Peyer's patch (tissue), 4 donors: ENCODE results near the gene CHD1L. TPM values are rescaled to one million over a fixed set of nuclear protein-coding genes. Genes with fewer than 3 reads are reported as not detected.
A peak's percentile ranks its signal among the peaks of the same experiment; 100 is the strongest.
"Not testable (repeated sequence)": the region's sequence is repeated elsewhere in the genome, so short reads cannot be mapped to it uniquely, and the experiment has no call there.

Experiments
- DNase-seq, 3 donors: peaks; one replicate each; pipeline ENCODE4 v3.0.0-alpha.2; 2017 to 2019
- H3K27ac ChIP-seq, 4 donors: fragments of 200-600 bp; sonication (generic); one replicate each; pipeline ENCODE4 v1.5.1; 2016 to 2019
- H3K27me3 ChIP-seq, 2 donors: fragments of 200-600 bp; sonication (generic); one replicate each; pipeline ENCODE4 v1.5.1; 2019
- H3K36me3 ChIP-seq, 3 donors: fragments of 200-600 bp; sonication (generic); one replicate each; pipeline ENCODE4 v1.5.1; 2016 to 2019
- H3K4me1 ChIP-seq, 4 donors: fragments of 200-600 bp; sonication (generic); one replicate each; pipeline ENCODE4 v1.5.1; 2016 to 2019
- H3K4me3 ChIP-seq, 4 donors: fragments of 200-600 bp; sonication (generic); 1 replicate in 3 of 4; 2 replicates in 1 of 4; pipeline ENCODE4 v1.5.1; 2016 to 2019; ENCODE audit warnings: mild to moderate bottlenecking in 1 of 4
- H3K9me3 ChIP-seq, 4 donors: fragments of 200-600 bp; sonication (generic); one replicate each; pipeline ENCODE4 v1.5.1; 2016 to 2019; ENCODE audit warnings: mild to moderate bottlenecking in 1 of 4
- POLR2A ChIP-seq, 2 donors: fragments of 450-650 bp; IDR thresholded peaks; one replicate each; pipeline ENCODE4 v1.5.1; 2017; ENCODE audit warnings: antibody characterized with exemption in 2 of 2, mild to moderate bottlenecking in 2 of 2, moderate library complexity in 2 of 2
- total RNA-seq, 4 donors: library from RNA; depleted of rRNA; stranded (reverse); fragments of >200 nt; gene quantifications; one replicate each; pipeline ENCODE4 v1.1.0, GENCODE V29; 2016
- TF ChIP-seq, protein P1 (sequence below), 6 experiments: fragments of 450-650 bp in 4 of 6; fragments of 200-600 bp in 2 of 6; sonication (generic) in 1 of 6; IDR thresholded peaks; one replicate each; pipeline ENCODE4 v1.5.1; 2017 to 2019; ENCODE audit warnings: antibody characterized with exemption in 6 of 6, mild to moderate bottlenecking in 3 of 6, moderate library complexity in 1 of 6

CHD1L gene
- total RNA-seq, 4 donors from 2014 or later, result 25.8 to 71.0 (median 38.3) TPM

DNA sequence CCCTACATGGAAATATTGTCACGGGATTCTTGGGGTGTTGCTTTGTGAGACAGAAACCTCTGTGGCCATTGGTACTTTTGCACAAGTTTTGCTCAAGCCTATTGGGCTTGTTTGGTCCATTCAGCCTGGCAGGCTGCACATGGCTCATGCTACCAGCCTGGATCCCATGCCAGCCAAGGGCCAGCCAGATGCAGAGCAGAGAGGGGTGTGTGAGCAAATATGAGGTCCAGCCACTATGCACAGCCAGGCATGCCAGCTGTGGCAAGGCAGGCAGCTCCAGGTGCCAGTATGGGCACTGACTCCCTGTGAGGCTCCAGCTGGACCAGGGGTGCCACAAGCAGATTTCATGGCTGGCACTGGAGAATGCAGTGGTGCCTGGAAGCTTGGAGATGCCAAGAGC lies 6.7 kb upstream of the CHD1L start:
- no peaks in the 10 kb centered on the region for H3K36me3 ChIP-seq
- no peak overlapping the region for H3K4me3 ChIP-seq
- TF ChIP-seq, protein P1, sequence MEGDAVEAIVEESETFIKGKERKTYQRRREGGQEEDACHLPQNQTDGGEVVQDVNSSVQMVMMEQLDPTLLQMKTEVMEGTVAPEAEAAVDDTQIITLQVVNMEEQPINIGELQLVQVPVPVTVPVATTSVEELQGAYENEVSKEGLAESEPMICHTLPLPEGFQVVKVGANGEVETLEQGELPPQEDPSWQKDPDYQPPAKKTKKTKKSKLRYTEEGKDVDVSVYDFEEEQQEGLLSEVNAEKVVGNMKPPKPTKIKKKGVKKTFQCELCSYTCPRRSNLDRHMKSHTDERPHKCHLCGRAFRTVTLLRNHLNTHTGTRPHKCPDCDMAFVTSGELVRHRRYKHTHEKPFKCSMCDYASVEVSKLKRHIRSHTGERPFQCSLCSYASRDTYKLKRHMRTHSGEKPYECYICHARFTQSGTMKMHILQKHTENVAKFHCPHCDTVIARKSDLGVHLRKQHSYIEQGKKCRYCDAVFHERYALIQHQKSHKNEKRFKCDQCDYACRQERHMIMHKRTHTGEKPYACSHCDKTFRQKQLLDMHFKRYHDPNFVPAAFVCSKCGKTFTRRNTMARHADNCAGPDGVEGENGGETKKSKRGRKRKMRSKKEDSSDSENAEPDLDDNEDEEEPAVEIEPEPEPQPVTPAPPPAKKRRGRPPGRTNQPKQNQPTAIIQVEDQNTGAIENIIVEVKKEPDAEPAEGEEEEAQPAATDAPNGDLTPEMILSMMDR (IDR thresholded peaks at IDR 0.05), result no peak
- no peak for TF ChIP-seq POLR2A (IDR thresholded peaks at IDR 0.05)
- H3K9me3 ChIP-seq, result no peaks in the 10 kb centered on the region
- DNase-seq, result peak in 1 of 3 donors; percentile 63
- peaks cover 0 to 36% (median 3%) of the 10 kb centered on the region in 4 donors for H3K4me1 ChIP-seq
- no peaks in the 10 kb centered on the region for H3K27me3 ChIP-seq
- H3K27ac ChIP-seq, result peak overlapping the region in 2 of 4 donors; percentile 89 to 94

DNA sequence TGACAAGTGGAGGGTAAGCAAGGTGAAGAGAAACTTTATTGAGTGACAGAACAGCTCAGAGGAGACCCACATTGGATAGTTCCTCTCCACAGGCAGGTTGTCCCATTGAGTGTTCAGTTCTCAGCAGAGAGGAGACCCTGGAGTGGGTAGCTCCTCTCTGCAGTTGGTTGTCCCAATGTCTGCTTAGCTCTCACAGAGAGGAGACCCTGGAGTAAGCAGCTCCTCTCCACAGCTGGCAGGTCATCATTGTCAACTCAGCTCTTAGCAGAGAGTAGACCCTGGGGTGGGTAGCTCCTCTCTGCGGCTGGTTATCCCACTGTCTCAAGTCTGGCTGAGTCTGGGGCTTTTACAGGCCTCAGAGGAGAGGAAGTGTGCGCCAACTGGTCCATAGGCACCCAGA lies 6.0 kb upstream of the CHD1L start:
- Histone ChIP-seq H3K9me3 (no peaks in the 10 kb centered on the region), H3K4me1 (peaks cover 0 to 36% (median 3%) of the 10 kb centered on the region in 4 donors), H3K27ac (peak overlapping the region in 3 of 4 donors; percentile 69 to 94 (median 89)), H3K4me3 (no peak overlapping the region), H3K36me3 (no peaks in the 10 kb centered on the region), H3K27me3 (no peaks in the 10 kb centered on the region)
- DNase-seq, result no peak
- TF ChIP-seq POLR2A (IDR thresholded peaks at IDR 0.05), result no peak
- TF ChIP-seq, protein P1 (IDR thresholded peaks at IDR 0.05), result no peak

DNA sequence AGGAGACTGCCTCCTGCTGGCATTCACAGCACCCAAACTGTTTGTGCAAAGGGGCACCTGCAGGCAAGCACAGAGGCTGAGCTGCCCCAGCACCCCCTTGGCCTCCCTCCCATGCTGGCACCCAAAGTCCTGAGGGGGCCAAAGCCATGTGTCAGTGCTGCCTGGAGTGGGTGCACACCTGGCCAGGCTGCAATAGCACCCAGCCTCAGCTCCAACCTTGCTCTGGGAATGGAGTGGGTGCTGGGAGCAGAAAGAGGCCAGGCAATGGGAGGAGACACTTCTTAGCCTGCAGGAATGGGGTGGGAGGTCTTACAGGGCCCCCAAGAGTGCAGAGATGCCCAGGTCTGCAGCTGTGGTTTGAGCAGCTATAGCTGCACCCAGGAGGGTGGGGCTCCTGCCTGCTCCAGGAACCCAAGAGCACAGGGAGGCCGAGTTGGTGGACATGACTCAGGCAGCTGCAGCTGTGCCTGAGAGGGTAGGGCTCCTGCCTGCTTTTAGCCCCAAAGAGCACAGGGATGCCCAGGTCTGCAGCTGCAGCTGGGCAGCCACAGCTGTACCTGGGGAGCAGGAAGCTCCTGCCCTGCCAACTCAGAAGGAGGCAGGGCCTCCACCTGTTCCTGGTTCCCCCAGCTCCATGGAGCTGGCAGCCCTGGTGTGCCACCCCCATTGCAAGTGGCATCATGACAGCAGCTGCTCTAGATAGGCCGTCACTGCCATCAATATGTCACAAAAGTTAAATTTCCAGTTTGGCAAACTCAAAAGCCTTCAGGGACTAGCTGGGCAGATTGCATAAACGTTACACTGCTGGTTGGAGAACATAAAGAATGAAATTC lies 5.3 kb upstream of the CHD1L start:
- peak overlapping the region in 2 of 4 donors; percentile 16 to 24 for H3K4me3 ChIP-seq
- H3K36me3 ChIP-seq, result no peaks in the 10 kb centered on the region
- H3K27ac ChIP-seq, result peak overlapping the region in 3 of 4 donors; percentile 69 to 94 (median 89)
- H3K27me3 ChIP-seq, result no peaks in the 10 kb centered on the region
- no peaks in the 10 kb centered on the region for H3K9me3 ChIP-seq
- DNase-seq, result peak in 2 of 3 donors; percentile 73
- TF ChIP-seq, protein P1 (IDR thresholded peaks at IDR 0.05), result no peak
- no peak for TF ChIP-seq POLR2A (IDR thresholded peaks at IDR 0.05)
- H3K4me1 ChIP-seq, result peaks cover 0 to 44% (median 3%) of the 10 kb centered on the region in 4 donors

DNA sequence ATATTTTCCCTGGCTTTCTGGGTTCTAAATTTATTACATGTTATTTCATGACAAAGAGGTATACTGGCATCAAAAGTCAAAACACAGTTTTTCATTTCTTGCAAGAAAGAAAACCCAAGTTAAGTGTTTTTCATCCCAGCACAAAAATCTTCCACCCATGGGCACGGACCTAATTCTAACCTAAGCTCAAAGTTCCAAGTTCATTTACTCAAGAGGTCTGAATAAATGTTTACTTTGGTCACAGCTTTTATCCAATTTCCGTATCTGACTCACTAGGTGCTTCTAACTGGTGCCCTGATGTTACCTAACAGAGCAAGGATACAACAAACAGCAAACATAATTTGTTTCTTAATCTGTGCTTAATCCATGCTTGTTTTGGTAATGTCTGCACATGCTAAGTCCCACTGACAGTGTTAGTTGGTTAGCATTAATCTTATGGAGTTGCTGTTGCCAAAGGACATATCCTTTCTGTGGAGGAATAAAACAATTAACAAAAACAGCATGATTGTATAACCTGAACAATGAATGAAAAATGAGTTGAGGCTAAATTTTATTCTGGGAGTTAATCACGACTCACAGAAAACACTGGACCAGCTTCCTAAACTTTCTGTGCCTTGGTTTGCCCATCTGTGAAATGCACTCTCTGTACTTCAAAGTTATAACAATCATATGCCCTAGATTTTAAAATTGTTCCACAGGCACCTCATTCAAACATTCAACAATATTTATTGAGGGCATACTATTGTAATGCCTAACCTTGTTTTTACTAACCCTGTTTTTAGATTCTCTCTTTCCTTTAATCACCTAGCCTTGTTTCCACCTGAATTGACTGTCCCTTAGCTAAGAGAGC lies 4.2 kb upstream of the CHD1L start:
- TF ChIP-seq, protein P1 (IDR thresholded peaks at IDR 0.05), result no peak
- TF ChIP-seq POLR2A (IDR thresholded peaks at IDR 0.05), result no peak
- Histone ChIP-seq H3K27ac (peak overlapping the region in 3 of 4 donors; percentile 31 to 94 (median 89)), H3K27me3 (no peaks in the 10 kb centered on the region), H3K36me3 (no peaks in the 10 kb centered on the region), H3K4me1 (peaks cover 0 to 45% (median 3%) of the 10 kb centered on the region in 4 donors), H3K4me3 (peak overlapping the region in 1 of 4 donors; percentile 16), H3K9me3 (no peaks in the 10 kb centered on the region)
- DNase-seq, result no peak

DNA sequence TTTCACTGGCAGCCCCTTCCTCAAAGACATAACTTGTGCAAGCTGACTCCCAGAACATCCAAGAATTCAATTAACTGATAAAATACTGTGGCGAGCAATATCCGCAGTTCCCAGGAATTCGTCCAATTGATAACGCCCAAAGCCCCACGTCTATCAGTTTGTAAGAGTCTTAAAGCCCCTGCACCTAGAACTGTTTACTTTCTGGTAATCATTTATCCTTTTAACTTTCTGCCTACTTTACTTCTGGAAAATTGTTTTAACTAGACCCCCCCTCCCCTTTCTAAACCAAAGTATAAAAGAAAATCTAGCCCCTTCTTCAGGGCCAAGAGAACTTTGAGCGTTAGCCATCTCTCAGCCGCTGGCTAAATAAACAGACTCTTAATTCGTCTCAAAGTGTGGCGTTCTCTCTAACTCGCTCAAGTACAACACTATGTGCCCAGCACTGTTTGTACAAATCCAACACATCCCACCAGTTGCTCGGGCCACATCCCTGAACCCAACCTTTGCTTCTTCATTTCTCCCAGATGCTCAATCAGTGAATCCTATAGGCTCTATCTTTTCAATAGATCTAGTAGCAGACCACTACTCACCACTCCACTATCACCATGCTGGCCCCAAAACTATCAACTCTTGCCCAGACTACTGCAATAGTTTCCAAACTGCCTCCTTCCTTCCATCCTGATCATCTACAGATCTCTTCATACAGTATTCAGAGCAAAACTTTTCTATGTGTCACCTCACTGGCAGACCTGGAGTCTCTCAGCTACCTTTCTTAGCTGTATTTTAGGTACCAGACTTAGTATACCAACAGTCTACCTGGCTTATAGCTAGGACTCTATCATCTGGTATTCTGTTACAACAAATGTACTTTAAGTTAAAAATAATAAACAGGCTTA lies 3.3 kb upstream of the CHD1L start:
- Histone ChIP-seq H3K4me1 (peaks cover 0 to 51% (median 3%) of the 10 kb centered on the region in 4 donors), H3K27me3 (no peaks in the 10 kb centered on the region), H3K9me3 (no peaks in the 10 kb centered on the region), H3K4me3 (no peak overlapping the region), H3K27ac (peak overlapping the region in 3 of 4 donors; percentile 31 to 94 (median 89)), H3K36me3 (no peaks in the 10 kb centered on the region)
- TF ChIP-seq, protein P1 (IDR thresholded peaks at IDR 0.05), result no peak
- no peak for TF ChIP-seq POLR2A (IDR thresholded peaks at IDR 0.05)
- no peak for DNase-seq

DNA sequence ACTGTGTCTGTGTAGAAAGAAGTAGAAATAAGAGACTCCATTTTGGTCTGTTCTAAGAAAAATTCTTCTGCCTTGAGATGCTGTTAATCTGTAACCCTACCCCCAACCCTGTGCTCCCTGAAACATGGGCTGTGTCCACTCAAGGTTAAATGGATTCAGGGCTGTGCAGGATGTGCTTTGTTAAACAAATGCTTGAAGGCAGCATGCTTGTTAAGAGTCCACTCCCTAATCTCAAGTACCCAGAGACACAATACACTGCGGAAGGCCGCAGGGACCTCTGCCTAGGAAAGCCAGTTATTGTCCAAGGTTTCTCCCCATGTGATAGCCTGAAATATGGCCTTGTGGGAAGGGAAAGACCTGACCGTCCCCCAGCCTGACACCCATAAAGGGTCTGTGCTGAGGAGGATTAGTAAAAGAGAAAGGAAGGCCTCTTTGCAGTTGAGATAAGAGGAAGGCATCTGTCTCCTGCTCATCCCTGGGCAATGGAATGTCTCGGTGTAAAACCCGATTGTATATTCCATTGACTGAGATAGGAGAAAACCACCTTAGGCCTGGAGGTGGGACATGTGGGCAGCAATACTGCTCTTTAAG lies 2.3 kb upstream of the CHD1L start:
- H3K4me1 ChIP-seq, result peaks cover 0 to 56% (median 3%) of the 10 kb centered on the region in 4 donors
- H3K27me3 ChIP-seq, DNase-seq, H3K4me3 ChIP-seq, H3K27ac ChIP-seq, H3K9me3 ChIP-seq, H3K36me3 ChIP-seq: not testable (repeated sequence)
